Mammary epithelial cell (primary cell): ENCODE measurements around the gene PIF1.

Experiments
- EZH2 ChIP-seq: IDR thresholded peaks from 2 replicates; pipeline ENCODE4 v1.6.1; 2012; ENCODE audit warnings: low read length, inconsistent platforms, borderline replicate concordance
- TF ChIP-seq, protein P1 (sequence below), 2 donors: IDR thresholded peaks in 1 of 2; conservative IDR thresholded peaks in 1 of 2; 2 replicates each; pipeline ENCODE4 v1.5.1; 2011 to 2012; ENCODE audit warnings: inconsistent platforms in 2 of 2, low read length in 2 of 2, mild to moderate bottlenecking in 2 of 2, control low read depth in 1 of 2, low read depth in 1 of 2; ENCODE audit not compliant: insufficient read depth in 1 of 2; ENCODE audit errors: extremely low read depth in 1 of 2

DNA sequence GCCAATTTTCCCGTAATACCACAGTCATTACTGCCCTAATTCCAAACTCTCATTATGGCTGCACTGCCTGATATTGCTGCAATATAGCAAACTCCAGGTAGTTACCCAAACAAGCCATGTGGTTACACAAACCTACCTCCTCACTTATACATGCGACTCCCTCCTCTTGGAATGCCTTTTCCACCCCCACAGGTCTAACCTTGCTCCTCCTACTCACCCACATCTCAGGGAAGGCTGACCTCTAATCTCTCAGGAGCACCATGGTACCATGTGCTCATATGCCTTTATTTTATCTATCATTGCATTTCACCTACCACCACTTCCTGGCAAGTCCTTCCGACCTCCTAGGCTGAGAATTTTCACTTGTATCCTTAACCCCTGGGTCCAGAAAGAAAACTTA is 53.0 kb downstream of the PIF1 start:
- TF ChIP-seq, protein P1, sequence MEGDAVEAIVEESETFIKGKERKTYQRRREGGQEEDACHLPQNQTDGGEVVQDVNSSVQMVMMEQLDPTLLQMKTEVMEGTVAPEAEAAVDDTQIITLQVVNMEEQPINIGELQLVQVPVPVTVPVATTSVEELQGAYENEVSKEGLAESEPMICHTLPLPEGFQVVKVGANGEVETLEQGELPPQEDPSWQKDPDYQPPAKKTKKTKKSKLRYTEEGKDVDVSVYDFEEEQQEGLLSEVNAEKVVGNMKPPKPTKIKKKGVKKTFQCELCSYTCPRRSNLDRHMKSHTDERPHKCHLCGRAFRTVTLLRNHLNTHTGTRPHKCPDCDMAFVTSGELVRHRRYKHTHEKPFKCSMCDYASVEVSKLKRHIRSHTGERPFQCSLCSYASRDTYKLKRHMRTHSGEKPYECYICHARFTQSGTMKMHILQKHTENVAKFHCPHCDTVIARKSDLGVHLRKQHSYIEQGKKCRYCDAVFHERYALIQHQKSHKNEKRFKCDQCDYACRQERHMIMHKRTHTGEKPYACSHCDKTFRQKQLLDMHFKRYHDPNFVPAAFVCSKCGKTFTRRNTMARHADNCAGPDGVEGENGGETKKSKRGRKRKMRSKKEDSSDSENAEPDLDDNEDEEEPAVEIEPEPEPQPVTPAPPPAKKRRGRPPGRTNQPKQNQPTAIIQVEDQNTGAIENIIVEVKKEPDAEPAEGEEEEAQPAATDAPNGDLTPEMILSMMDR (conservative IDR thresholded peaks at IDR 0.05 in 1 of 2, IDR thresholded peaks at IDR 0.05 in 1 of 2; ENCODE audit: extremely low read depth in 1 of 2, insufficient read depth in 1 of 2, low read depth in 1 of 2, low read length in 2 of 2): no peak
- TF ChIP-seq EZH2: no peak
